ENCODE results near the gene ANGPT4. TPM values are rescaled to one million over a fixed set of nuclear protein-coding genes. Genes with fewer than 3 reads are reported as not detected.
"Not testable (repeated sequence)": the region's sequence is repeated elsewhere in the genome, so short reads cannot be mapped to it uniquely, and the experiment has no call there.

ANGPT4 gene
- total RNA-seq, 1 donor from 2014 or later, result not detected

DNA sequence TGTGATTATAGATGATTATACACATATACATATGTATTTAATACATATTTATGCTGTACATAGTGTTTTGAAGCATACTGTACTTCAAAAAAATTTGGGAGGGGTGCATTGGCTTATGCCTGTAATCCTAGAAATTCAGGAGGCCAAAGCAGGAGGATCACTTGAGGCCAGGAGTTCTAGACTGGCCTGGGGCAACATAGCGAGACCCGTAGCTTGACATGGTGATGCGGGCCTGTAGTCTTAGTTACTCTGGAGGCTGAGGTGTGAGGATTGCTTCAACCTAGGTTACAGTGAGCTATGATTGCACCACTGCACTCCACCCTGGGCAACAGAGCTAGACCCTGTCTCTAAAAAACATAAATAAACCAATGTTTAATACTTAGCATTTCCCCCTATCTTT lies 84.2 kb downstream of the ANGPT4 start:
- no peaks in the 10 kb centered on the region for H3K9me3 Mint-ChIP-seq
- peaks cover 33% of the 10 kb centered on the region for H3K4me1 Mint-ChIP-seq
- intact Hi-C loops (cut with micrococcal nuclease), result loop anchor here (5.0 kb wide), 1 partner anchor 60 kb away; no protein-coding TSS in a partner anchor
- no peak for TF ChIP-seq CTCF (IDR thresholded peaks at IDR 0.05)
- ATAC-seq (ENCODE audit: low read depth) (no peak), DNase-seq (no peak)
- no peak overlapping the region for H3K4me3 Mint-ChIP-seq
- ChIA-PET POLR2A (interaction anchor here (3.7 kb wide), 1 partner anchor 12 kb away, joined by 50 read pairs; no protein-coding TSS in a partner anchor), CTCF (interaction anchor here (0.7 to 4.8 kb wide), 2 partner anchors 125 to 381 kb away, joined by 3 to 25 read pairs; no protein-coding TSS in a partner anchor)
- H3K36me3 Mint-ChIP-seq (ENCODE audit: low read depth), result no peaks in the 10 kb centered on the region
- H3K27ac Mint-ChIP-seq, result no peak overlapping the region
- no peaks in the 10 kb centered on the region for H3K27me3 Mint-ChIP-seq

DNA sequence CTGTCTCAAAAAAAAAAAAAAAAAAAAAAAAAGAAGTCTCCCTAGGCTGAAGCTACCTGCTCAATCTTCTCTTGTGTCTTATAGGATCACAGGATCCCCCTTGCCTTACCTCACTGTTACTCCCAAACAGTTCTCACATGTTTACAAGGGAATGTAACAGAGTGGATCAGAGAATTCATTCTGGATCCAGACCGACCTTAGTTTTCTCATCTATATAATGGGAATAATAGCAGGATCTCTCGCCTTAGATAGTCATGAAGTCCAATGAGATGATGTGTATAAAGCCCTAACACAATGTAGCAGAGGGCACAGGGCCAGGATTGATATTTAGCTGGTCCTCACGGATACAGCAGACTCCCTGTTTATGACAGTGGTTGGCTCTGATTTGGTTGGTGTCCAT lies 84.9 kb downstream of the ANGPT4 start:
- Mint-ChIP-seq H3K27ac (no peak overlapping the region), H3K27me3 (peaks cover 3% of the 10 kb centered on the region), H3K4me1 (peaks cover 27% of the 10 kb centered on the region), H3K36me3 (ENCODE audit: low read depth) (no peaks in the 10 kb centered on the region), H3K4me3 (no peak overlapping the region), H3K9me3 (no peaks in the 10 kb centered on the region)
- ATAC-seq (ENCODE audit: low read depth) (no peak), DNase-seq (no peak)
- intact Hi-C loops (cut with micrococcal nuclease), result loop anchor here (5.0 kb wide), 1 partner anchor 61 kb away; no protein-coding TSS in a partner anchor
- ChIA-PET CTCF (interaction anchor here (4.8 kb wide), 1 partner anchor 125 kb away, joined by 25 read pairs; no protein-coding TSS in a partner anchor), POLR2A (interaction anchor here (3.7 kb wide), 1 partner anchor 13 kb away, joined by 50 read pairs; no protein-coding TSS in a partner anchor)
- TF ChIP-seq CTCF (IDR thresholded peaks at IDR 0.05), result no peak

DNA sequence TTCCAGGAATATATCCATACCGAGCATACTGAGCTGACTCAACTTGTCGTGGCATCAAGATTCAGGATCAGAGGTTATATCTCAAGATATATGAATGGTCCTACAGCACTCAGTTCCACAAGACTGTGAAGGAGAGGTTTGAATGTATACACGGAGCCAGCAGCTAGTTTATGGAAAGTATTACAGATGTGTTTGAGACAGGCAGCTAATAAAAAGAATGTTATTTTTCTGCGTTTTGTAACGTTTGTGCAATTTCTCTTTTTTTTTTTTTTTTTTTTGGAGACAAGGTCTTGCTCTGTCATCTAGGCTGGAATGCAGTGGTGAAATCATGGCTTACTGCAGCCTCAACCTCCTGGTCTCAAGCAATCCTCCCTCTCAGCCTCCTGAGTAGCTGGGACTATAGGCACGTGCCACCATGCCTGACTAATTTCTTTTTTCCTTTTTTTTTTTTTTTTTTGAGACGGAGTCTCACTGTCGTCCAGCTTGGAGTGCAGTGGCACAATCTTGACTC lies 86.1 kb downstream of the ANGPT4 start:
- POLR2A ChIA-PET, result interaction anchor here (0.6 kb wide), 1 partner anchor 1272 kb away, joined by 3 read pairs; no protein-coding TSS in a partner anchor
- intact Hi-C loops (cut with micrococcal nuclease), result loop anchor here (5.0 kb wide), 1 partner anchor 62 kb away; no protein-coding TSS in a partner anchor
- Mint-ChIP-seq H3K27me3 (peaks cover 3% of the 10 kb centered on the region), H3K4me3 (no peak overlapping the region), H3K27ac (no peak overlapping the region), H3K9me3 (no peaks in the 10 kb centered on the region), H3K4me1 (peaks cover 16% of the 10 kb centered on the region), H3K36me3 (ENCODE audit: low read depth) (no peaks in the 10 kb centered on the region)
- CTCF ChIA-PET, result interaction anchor here (1.1 to 4.8 kb wide), 2 partner anchors 11 to 127 kb away, joined by 6 to 25 read pairs; no protein-coding TSS in a partner anchor
- no peak for TF ChIP-seq CTCF (IDR thresholded peaks at IDR 0.05)
- no peak for ATAC-seq (ENCODE audit: low read depth)
- no peak for DNase-seq

DNA sequence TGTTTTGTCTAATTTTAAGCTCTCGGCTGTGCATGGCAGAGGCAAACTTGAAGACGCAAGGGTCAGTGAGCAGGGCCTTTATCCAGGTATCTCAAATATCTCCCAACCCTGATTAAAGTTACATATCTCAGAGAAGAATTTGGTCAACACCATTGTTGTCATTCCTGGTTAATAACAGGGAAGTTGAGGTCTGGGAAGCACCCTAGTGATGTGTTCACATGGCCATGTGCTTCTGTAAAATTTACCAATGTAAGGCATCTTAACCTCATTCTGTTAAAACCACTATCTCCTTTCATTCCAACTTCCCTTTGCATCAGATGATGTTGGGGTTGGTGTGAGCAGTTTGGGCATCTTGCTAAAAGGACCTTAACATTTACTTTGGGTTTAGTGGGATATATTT lies 86.6 kb downstream of the ANGPT4 start:
- peaks cover 3% of the 10 kb centered on the region for H3K27me3 Mint-ChIP-seq
- no peak for TF ChIP-seq CTCF (IDR thresholded peaks at IDR 0.05)
- POLR2A ChIA-PET, result no interaction called here
- no peak overlapping the region for H3K4me3 Mint-ChIP-seq
- intact Hi-C loops (cut with micrococcal nuclease), result no loop called here
- no peaks in the 10 kb centered on the region for H3K9me3 Mint-ChIP-seq
- peaks cover 12% of the 10 kb centered on the region for H3K4me1 Mint-ChIP-seq
- no peaks in the 10 kb centered on the region for H3K36me3 Mint-ChIP-seq (ENCODE audit: low read depth)
- no peak overlapping the region for H3K27ac Mint-ChIP-seq
- CTCF ChIA-PET, result interaction anchor here (4.8 kb wide), 1 partner anchor 127 kb away, joined by 25 read pairs; no protein-coding TSS in a partner anchor
- ATAC-seq (ENCODE audit: low read depth), result no peak
- no peak for DNase-seq

DNA sequence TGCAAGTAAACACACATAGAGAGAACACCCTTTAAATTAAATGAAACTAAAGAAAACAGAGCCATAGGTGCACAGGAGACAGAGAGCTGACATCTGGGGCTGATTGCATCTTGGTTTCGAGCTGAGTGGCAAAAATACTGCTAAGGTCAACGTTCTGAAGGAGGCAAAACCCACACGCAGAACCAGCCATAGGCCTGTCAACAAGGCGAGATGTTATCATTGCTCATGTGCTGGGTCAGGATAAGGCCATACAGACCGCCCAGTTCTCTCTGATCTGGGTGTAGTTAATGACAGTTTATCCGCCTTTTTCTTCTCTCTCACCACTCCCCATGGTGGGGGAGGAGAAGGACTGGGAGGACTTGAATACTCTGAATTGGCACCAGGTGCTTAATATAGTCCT lies 87.1 kb downstream of the ANGPT4 start:
- peaks cover 3% of the 10 kb centered on the region for H3K27me3 Mint-ChIP-seq
- H3K4me3 Mint-ChIP-seq, result no peak overlapping the region
- ATAC-seq (ENCODE audit: low read depth) (no peak), DNase-seq (no peak)
- H3K4me1 Mint-ChIP-seq, result peaks cover 6% of the 10 kb centered on the region
- H3K36me3 Mint-ChIP-seq (ENCODE audit: low read depth), result no peaks in the 10 kb centered on the region
- intact Hi-C loops (cut with micrococcal nuclease), result no loop called here
- no peak for TF ChIP-seq CTCF (IDR thresholded peaks at IDR 0.05)
- CTCF ChIA-PET, result no interaction called here
- no peaks in the 10 kb centered on the region for H3K9me3 Mint-ChIP-seq
- POLR2A ChIA-PET, result no interaction called here
- no peak overlapping the region for H3K27ac Mint-ChIP-seq

- H3K9me3 Mint-ChIP-seq; intact Hi-C loops (cut with micrococcal nuclease); POLR2A ChIA-PET; H3K27me3 Mint-ChIP-seq; H3K36me3 Mint-ChIP-seq (ENCODE audit: low read depth); H3K27ac Mint-ChIP-seq; ATAC-seq (ENCODE audit: low read depth); H3K4me3 Mint-ChIP-seq; DNase-seq; H3K4me1 Mint-ChIP-seq: not testable (repeated sequence)
- CTCF ChIA-PET, result interaction anchor here (1.5 kb wide), 1 partner anchor 128 kb away, joined by 3 read pairs; no protein-coding TSS in a partner anchor
These were observed 88.2 kb downstream of the ANGPT4 start for GRCh38 chr20:827981-828380.
